Hepatocyte (in vitro differentiated cells): Measurements from ENCODE around the gene POLR3C.

Experiments used
- CTCF ChIP-seq: fragments of 200-600 bp; sonication (generic); IDR thresholded peaks from 2 replicates; pipeline ENCODE4 v1.5.1; 2016; ENCODE audit warnings: antibody characterized with exemption, mild to moderate bottlenecking; ENCODE audit not compliant: poor library complexity
- EZH2 ChIP-seq: fragments of 200-600 bp; sonication (generic); IDR thresholded peaks from 2 replicates; pipeline ENCODE4 v1.6.1; 2016; ENCODE audit warnings: antibody characterized with exemption, mild to moderate bottlenecking, borderline replicate concordance
- EZH2phosphoT487 ChIP-seq: fragments of 200-600 bp; sonication (generic); IDR thresholded peaks from one replicate; pipeline ENCODE4 v1.6.1; 2018; ENCODE audit warnings: antibody characterized with exemption, mild to moderate bottlenecking, low read depth, moderate library complexity; ENCODE audit not compliant: unreplicated experiment, severe bottlenecking

- TF ChIP-seq CTCF: no peak
- no peak for TF ChIP-seq EZH2
- TF ChIP-seq EZH2phosphoT487: no peak
These were observed 17.2 kb upstream of the POLR3C start for GRCh38 chr1:145806844-145807243.
